ENCODE measurements around the gene PECR. TPM values are rescaled to one million over a fixed set of nuclear protein-coding genes. Genes with fewer than 3 reads are reported as not detected.

The PECR gene
- total and polyA plus RNA-seq, 2 of the 4 experiments (the other 2 are of a cell fraction) = 11.4 to 17.7 TPM

GRCh38 chr2:216057688-216058193, 23.9 kb downstream of the PECR start:
- H2AK9ac ChIP-seq (replicated peaks; ENCODE audit: low read depth, low read length, poor library complexity) = peak overlapping the region; percentile 37
- H3K9ac ChIP-seq (ENCODE audit: low read depth, low read length) = no peak overlapping the region
- no peak overlapping the region for H2BK20ac ChIP-seq (ENCODE audit: low read depth, low read length)
- ChIA-PET CTCF (no interaction called here), POLR2A (ENCODE audit: unreplicated experiment) (no interaction called here)
- intact Hi-C loops (cut with micrococcal nuclease) (no loop called here), in situ Hi-C loops (cut with MboI; ENCODE audit: low sequenced_read_pairs) (no loop called here), dilution Hi-C loops (cut with HindIII; ENCODE audit: low sequenced_read_pairs, unreplicated experiment) (no loop called here)
- no TSS peak for BruUV-seq (replicated peaks)
- no peak overlapping the region; the same call in 1 of the 2 replicates for H3K14ac ChIP-seq (replicated peaks; ENCODE audit: low read depth, low read length)
- H3K4me2 ChIP-seq (ENCODE audit: low read depth, low read length) = no peak overlapping the region
- no peaks in the 10 kb centered on the region for H4K20me1 ChIP-seq (ENCODE audit: insufficient read depth, low read length)
- no peak overlapping the region for H2BK15ac ChIP-seq (ENCODE audit: low read depth, low read length)
- no peaks in the 10 kb centered on the region for H3K9me3 ChIP-seq (ENCODE audit: control insufficient read depth, insufficient read depth, low read length)
- H2BK5ac ChIP-seq (ENCODE audit: low read depth, low read length, poor library complexity, severe bottlenecking) = no peak overlapping the region
- no peaks in the 10 kb centered on the region for H3K36me3 ChIP-seq (ENCODE audit: control insufficient read depth, insufficient read depth, low read length)
- DNase-seq (peak; percentile 70), ATAC-seq (ENCODE audit: low read depth) (peak; percentile 90)
- no peak overlapping the region for H3K23ac ChIP-seq (ENCODE audit: low read depth, low read length)
- peak overlapping the region; percentile 45; the same call in 1 of the 2 replicates for H2AK5ac ChIP-seq (ENCODE audit: low read depth, low read length)
- no peaks in the 10 kb centered on the region for H3K79me1 ChIP-seq (ENCODE audit: low read depth in 1 of 2, low read length in 2 of 2)
- peak overlapping the region; percentile 67 for H2AFZ ChIP-seq (replicated peaks; ENCODE audit: low read length, poor library complexity)
- no peak overlapping the region for H3K27ac ChIP-seq (ENCODE audit: insufficient read depth, low read length)
- H3K9me1 ChIP-seq (ENCODE audit: insufficient read depth, low read length) = no peaks in the 10 kb centered on the region; the same call in 1 of the 2 replicates
- H3K4me3 ChIP-seq (ENCODE audit: insufficient read depth, low read depth, low read length) = no peak overlapping the region
- 67% methylated on average over 2 of the region's 7 CpGs; no CpG with 5 or more reads in 1 of the 2 experiments for WGBS, 2 experiments (ENCODE audit: extremely low coverage in 2 of 2, insufficient read length in 1 of 2)
- H3K56ac ChIP-seq (ENCODE audit: extremely low read depth, insufficient read depth, low read length) = no peak overlapping the region
- no peak overlapping the region for H2BK120ac ChIP-seq (ENCODE audit: low read depth, low read length)
- no peak overlapping the region for H4K5ac ChIP-seq (ENCODE audit: low read depth, low read length)
- no peak for TF ChIP-seq MXI1 (IDR thresholded peaks at IDR 0.05; ENCODE audit: borderline replicate concordance, low read depth, low read length)
- TF ChIP-seq ELK1 (IDR thresholded peaks at IDR 0.05; ENCODE audit: borderline replicate concordance, low read depth, low read length) = no peak
- no peak for TF ChIP-seq FOS (IDR thresholded peaks at IDR 0.05; ENCODE audit: low read depth, low read length)
- no peak for TF ChIP-seq NFE2L2 (IDR thresholded peaks at IDR 0.05; ENCODE audit: low read depth, low read length)
- TF ChIP-seq RFX5 (IDR thresholded peaks at IDR 0.05; ENCODE audit: low read depth, low read length) = no peak
- no peak for TF ChIP-seq MAZ (IDR thresholded peaks at IDR 0.05; ENCODE audit: borderline replicate concordance, low read depth, low read length)
- TF ChIP-seq CHD1 (IDR thresholded peaks at IDR 0.05; ENCODE audit: low read depth, low read length) = no peak
- no peak for TF ChIP-seq CEBPB (IDR thresholded peaks at IDR 0.05; ENCODE audit: low read depth, low read length)
- no peak for TF ChIP-seq MAFK (IDR thresholded peaks at IDR 0.05; ENCODE audit: low read depth, low read length)
- TF ChIP-seq RCOR1 (IDR thresholded peaks at IDR 0.05; ENCODE audit: insufficient replicate concordance, low read length) = no peak
- no peak for TF ChIP-seq SMC3 (IDR thresholded peaks at IDR 0.05; ENCODE audit: low read depth, low read length)
- no peak for TF ChIP-seq RAD21 (IDR thresholded peaks at IDR 0.05; ENCODE audit: low read length)
- no peak for TF ChIP-seq USF2 (IDR thresholded peaks at IDR 0.05; ENCODE audit: low read depth, low read length)
- TF ChIP-seq, protein P1, sequence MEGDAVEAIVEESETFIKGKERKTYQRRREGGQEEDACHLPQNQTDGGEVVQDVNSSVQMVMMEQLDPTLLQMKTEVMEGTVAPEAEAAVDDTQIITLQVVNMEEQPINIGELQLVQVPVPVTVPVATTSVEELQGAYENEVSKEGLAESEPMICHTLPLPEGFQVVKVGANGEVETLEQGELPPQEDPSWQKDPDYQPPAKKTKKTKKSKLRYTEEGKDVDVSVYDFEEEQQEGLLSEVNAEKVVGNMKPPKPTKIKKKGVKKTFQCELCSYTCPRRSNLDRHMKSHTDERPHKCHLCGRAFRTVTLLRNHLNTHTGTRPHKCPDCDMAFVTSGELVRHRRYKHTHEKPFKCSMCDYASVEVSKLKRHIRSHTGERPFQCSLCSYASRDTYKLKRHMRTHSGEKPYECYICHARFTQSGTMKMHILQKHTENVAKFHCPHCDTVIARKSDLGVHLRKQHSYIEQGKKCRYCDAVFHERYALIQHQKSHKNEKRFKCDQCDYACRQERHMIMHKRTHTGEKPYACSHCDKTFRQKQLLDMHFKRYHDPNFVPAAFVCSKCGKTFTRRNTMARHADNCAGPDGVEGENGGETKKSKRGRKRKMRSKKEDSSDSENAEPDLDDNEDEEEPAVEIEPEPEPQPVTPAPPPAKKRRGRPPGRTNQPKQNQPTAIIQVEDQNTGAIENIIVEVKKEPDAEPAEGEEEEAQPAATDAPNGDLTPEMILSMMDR (conservative IDR thresholded peaks at IDR 0.05; ENCODE audit: low read depth, low read length) = no peak
- TF ChIP-seq BHLHE40 (IDR thresholded peaks at IDR 0.05; ENCODE audit: low read depth, low read length) = no peak
- H3K18ac ChIP-seq (ENCODE audit: low read depth, low read length) = no peak overlapping the region
- no peak overlapping the region for H4K91ac ChIP-seq (ENCODE audit: insufficient read depth, low read depth, low read length)
- peak overlapping the region; percentile 3; the same call in 1 of the 2 replicates for H3K4ac ChIP-seq (ENCODE audit: low read depth, low read length)
- H3K27me3 ChIP-seq (ENCODE audit: control insufficient read depth, insufficient read depth, low read length) = no peaks in the 10 kb centered on the region
- H4K8ac ChIP-seq (ENCODE audit: low read depth in 2 of 2, low read length in 2 of 2) = no peak overlapping the region; a peak in 1 of 4 replicates
- peaks cover 2% of the 10 kb centered on the region; the same call in 1 of the 2 replicates for H3K4me1 ChIP-seq (ENCODE audit: control insufficient read depth, insufficient read depth, low read length)

Measured in IMR-90 (cell line).